K562 (cell line): ENCODE results near the gene CHD2. TPM values are rescaled to one million over a fixed set of nuclear protein-coding genes. Genes with fewer than 3 reads are reported as not detected.

ENCODE experiments used
- CREB1 ChIP-seq, 2 experiments: sonication (generic) in 1 of 2; formaldehyde crosslinking in 1 of 2; IDR thresholded peaks; 2 replicates each; pipeline versions ENCODE4 v1.6.1 to v1.8.0; 2012 to 2022; ENCODE audit warnings: inconsistent platforms in 1 of 2, mild to moderate bottlenecking in 1 of 2, missing genetic modification reagents in 1 of 2, moderate library complexity in 1 of 2
- HDAC2 ChIP-seq: fragments of 450-650 bp; IDR thresholded peaks from 2 replicates; pipeline ENCODE4 v1.6.1; 2016; ENCODE audit warnings: mild to moderate bottlenecking
- HNRNPH1 ChIP-seq: fragments of 200-400 bp; formaldehyde crosslinking; optimal IDR thresholded peaks from 2 replicates; pipeline ENCODE3; 2017; ENCODE audit warnings: low read depth, mild to moderate bottlenecking, low read length, moderate library complexity
- KDM5B ChIP-seq: fragments of 200-600 bp; sonication (generic); IDR thresholded peaks from 2 replicates; pipeline ENCODE4 v1.6.1; 2012; ENCODE audit warnings: low read depth, mild to moderate bottlenecking, moderate library complexity, low read length, control low read depth, inconsistent platforms; ENCODE audit not compliant: insufficient replicate concordance
- MTA3 ChIP-seq: fragments of 450-650 bp; formaldehyde crosslinking; IDR thresholded peaks from 2 replicates; pipeline ENCODE4 v1.6.1; 2017; ENCODE audit warnings: mild to moderate bottlenecking, borderline replicate concordance
- NFE2L1 ChIP-seq: fragments of 450-650 bp; IDR thresholded peaks from 2 replicates; pipeline ENCODE4 v1.6.1; 2016; ENCODE audit warnings: missing genetic modification characterization, low read depth, mild to moderate bottlenecking, missing compliant biosample characterization, moderate library complexity, borderline replicate concordance
- NR4A1 ChIP-seq, 2 experiments: fragments of 250-450 bp in 1 of 2; fragments of 450-650 bp in 1 of 2; sonication (Bioruptor Pico) in 1 of 2; IDR thresholded peaks; 2 replicates each; pipeline versions ENCODE4 v1.4.0 to v1.6.1; 2016 to 2020; ENCODE audit warnings: mild to moderate bottlenecking in 2 of 2, missing compliant biosample characterization in 1 of 2, missing genetic modification characterization in 1 of 2, moderate library complexity in 1 of 2
- NUFIP1 ChIP-seq: fragments of 450-650 bp; IDR thresholded peaks from 2 replicates; pipeline ENCODE4 v1.6.1; 2018; ENCODE audit not compliant: partially characterized antibody
- RBM15 ChIP-seq: fragments of 200-400 bp; formaldehyde crosslinking; IDR thresholded peaks from 2 replicates; pipeline ENCODE4 v1.6.1; 2018; ENCODE audit warnings: mild to moderate bottlenecking, low read length, moderate library complexity; ENCODE audit not compliant: insufficient read depth
- WHSC1 ChIP-seq: IDR thresholded peaks from one replicate; pipeline ENCODE4 v1.6.1; 2012; ENCODE audit warnings: low read length, control low read depth, inconsistent platforms
- ZNF766 ChIP-seq: fragments of 200-800 bp; sonication (Bioruptor generic); conservative IDR thresholded peaks from 2 replicates; pipeline ENCODE4 v1.6.1; 2016; ENCODE audit warnings: missing genetic modification characterization, missing compliant biosample characterization
- polyA plus RNA-seq, 8 experiments: library from polyadenylated mRNA; depleted of rRNA in 4 of 8; stranded (reverse) in 5 of 8; unstranded in 3 of 8; fragments of >200 nt; fragmentation: Nextera tagmentation in 2 of 8; fragmentation: Illumina TruSeq in 1 of 8; extraction: Ambion mirVana in 2 of 8; extraction: Trizol in 1 of 8; gene quantifications; 2 replicates each; pipeline versions ENCODE4 v1.2.1 to v1.2.3, GENCODE V29; 2011 to 2014; ENCODE audit warnings: inconsistent platforms in 1 of 8, missing spikeins in 1 of 8
- total RNA-seq, 7 experiments: library from RNA; depleted of rRNA in 6 of 7; stranded (reverse); fragments of >200 nt in 6 of 7; fragmentation: Illumina TruSeq in 2 of 7; extraction: Trizol in 2 of 7; gene quantifications; 2 replicates each; pipeline versions ENCODE4 v1.2.1 to v1.2.3, GENCODE V29; 2011 to 2021; ENCODE audit warnings: low replicate concordance in 1 of 7
- TF ChIP-seq, protein P1 (sequence below): sonication (generic); formaldehyde crosslinking; IDR thresholded peaks from 2 replicates; pipeline ENCODE4 v1.4.0; 2020; ENCODE audit warnings: mild to moderate bottlenecking, missing genetic modification reagents
- TF ChIP-seq, protein P2 (sequence below): IDR thresholded peaks from 2 replicates; pipeline ENCODE4 v1.6.1; 2016; ENCODE audit warnings: missing genetic modification characterization, missing compliant biosample characterization
- TF ChIP-seq, protein P3 (sequence below): sonication (generic); formaldehyde crosslinking; IDR thresholded peaks from 2 replicates; pipeline ENCODE4 v1.8.0; 2022; ENCODE audit warnings: mild to moderate bottlenecking, missing genetic modification reagents
- TF ChIP-seq, protein P4 (sequence below): sonication (generic); formaldehyde crosslinking; IDR thresholded peaks from 2 replicates; pipeline ENCODE4 v1.8.1; 2023; ENCODE audit warnings: mild to moderate bottlenecking, missing genetic modification reagents, moderate library complexity

Gene CHD2
- total and polyA plus RNA-seq, 9 of the 15 experiments (the other 6 are each of a cell fraction or from before 2014, with no cell fraction given), result 38.9 to 70.8 (median 56.2) TPM

DNA sequence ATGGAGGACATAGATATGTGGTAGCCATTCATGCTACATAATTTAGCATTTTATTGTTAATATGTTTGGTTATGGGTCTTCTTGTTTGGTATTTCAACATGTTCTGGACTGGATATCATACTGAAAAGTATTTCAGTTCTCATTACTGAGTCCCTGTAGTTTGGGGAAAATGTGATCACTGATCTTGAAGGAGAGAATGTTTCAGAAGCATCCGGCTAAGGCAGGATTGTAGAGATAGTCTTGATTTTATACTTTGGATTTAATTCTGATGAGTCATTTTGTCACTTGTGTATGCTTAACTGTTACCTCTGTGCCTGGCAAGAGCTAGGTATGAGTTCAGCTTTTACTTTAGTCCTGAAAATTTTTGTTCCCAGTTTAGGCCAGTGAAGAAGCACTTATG is 7.1 kb downstream of the CHD2 start (continued):
- TF ChIP-seq, protein P1, sequence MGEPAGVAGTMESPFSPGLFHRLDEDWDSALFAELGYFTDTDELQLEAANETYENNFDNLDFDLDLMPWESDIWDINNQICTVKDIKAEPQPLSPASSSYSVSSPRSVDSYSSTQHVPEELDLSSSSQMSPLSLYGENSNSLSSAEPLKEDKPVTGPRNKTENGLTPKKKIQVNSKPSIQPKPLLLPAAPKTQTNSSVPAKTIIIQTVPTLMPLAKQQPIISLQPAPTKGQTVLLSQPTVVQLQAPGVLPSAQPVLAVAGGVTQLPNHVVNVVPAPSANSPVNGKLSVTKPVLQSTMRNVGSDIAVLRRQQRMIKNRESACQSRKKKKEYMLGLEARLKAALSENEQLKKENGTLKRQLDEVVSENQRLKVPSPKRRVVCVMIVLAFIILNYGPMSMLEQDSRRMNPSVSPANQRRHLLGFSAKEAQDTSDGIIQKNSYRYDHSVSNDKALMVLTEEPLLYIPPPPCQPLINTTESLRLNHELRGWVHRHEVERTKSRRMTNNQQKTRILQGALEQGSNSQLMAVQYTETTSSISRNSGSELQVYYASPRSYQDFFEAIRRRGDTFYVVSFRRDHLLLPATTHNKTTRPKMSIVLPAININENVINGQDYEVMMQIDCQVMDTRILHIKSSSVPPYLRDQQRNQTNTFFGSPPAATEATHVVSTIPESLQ (CRISPR knock-in tag), result no peak
- TF ChIP-seq, protein P2, sequence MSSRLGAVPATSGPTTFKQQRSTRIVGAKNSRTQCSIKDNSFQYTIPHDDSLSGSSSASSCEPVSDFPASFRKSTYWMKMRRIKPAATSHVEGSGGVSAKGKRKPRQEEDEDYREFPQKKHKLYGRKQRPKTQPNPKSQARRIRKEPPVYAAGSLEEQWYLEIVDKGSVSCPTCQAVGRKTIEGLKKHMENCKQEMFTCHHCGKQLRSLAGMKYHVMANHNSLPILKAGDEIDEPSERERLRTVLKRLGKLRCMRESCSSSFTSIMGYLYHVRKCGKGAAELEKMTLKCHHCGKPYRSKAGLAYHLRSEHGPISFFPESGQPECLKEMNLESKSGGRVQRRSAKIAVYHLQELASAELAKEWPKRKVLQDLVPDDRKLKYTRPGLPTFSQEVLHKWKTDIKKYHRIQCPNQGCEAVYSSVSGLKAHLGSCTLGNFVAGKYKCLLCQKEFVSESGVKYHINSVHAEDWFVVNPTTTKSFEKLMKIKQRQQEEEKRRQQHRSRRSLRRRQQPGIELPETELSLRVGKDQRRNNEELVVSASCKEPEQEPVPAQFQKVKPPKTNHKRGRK (tag), result no peak
- TF ChIP-seq WHSC1 (no peak), RBM15 (no peak), KDM5B (no peak), NR4A1 (CRISPR knock-in tag; IDR thresholded peaks at IDR 0.05) (no peak), NR4A1 (tag; IDR thresholded peaks at IDR 0.05) (no peak), HNRNPH1 (no peak), ZNF766 (no peak), CREB1 (IDR thresholded peaks at IDR 0.05) (no peak), CREB1 (CRISPR knock-in tag; IDR thresholded peaks at IDR 0.05) (no peak), NFE2L1 (tag) (peak; percentile 17; the same call in 1 of the 2 replicates), HDAC2 (no peak), NUFIP1 (no peak), MTA3 (no peak)
- TF ChIP-seq, protein P3, sequence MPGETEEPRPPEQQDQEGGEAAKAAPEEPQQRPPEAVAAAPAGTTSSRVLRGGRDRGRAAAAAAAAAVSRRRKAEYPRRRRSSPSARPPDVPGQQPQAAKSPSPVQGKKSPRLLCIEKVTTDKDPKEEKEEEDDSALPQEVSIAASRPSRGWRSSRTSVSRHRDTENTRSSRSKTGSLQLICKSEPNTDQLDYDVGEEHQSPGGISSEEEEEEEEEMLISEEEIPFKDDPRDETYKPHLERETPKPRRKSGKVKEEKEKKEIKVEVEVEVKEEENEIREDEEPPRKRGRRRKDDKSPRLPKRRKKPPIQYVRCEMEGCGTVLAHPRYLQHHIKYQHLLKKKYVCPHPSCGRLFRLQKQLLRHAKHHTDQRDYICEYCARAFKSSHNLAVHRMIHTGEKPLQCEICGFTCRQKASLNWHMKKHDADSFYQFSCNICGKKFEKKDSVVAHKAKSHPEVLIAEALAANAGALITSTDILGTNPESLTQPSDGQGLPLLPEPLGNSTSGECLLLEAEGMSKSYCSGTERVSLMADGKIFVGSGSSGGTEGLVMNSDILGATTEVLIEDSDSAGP (CRISPR knock-in tag), result no peak
- TF ChIP-seq, protein P4, sequence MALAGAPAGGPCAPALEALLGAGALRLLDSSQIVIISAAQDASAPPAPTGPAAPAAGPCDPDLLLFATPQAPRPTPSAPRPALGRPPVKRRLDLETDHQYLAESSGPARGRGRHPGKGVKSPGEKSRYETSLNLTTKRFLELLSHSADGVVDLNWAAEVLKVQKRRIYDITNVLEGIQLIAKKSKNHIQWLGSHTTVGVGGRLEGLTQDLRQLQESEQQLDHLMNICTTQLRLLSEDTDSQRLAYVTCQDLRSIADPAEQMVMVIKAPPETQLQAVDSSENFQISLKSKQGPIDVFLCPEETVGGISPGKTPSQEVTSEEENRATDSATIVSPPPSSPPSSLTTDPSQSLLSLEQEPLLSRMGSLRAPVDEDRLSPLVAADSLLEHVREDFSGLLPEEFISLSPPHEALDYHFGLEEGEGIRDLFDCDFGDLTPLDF (CRISPR knock-in tag), result no peak
